ENCODE data around the gene MDC1. TPM values are rescaled to one million over a fixed set of nuclear protein-coding genes. Genes with fewer than 3 reads are reported as not detected.

Gene MDC1
- total RNA-seq, 1 donor from 2014 or later: 58.5 TPM

DNA sequence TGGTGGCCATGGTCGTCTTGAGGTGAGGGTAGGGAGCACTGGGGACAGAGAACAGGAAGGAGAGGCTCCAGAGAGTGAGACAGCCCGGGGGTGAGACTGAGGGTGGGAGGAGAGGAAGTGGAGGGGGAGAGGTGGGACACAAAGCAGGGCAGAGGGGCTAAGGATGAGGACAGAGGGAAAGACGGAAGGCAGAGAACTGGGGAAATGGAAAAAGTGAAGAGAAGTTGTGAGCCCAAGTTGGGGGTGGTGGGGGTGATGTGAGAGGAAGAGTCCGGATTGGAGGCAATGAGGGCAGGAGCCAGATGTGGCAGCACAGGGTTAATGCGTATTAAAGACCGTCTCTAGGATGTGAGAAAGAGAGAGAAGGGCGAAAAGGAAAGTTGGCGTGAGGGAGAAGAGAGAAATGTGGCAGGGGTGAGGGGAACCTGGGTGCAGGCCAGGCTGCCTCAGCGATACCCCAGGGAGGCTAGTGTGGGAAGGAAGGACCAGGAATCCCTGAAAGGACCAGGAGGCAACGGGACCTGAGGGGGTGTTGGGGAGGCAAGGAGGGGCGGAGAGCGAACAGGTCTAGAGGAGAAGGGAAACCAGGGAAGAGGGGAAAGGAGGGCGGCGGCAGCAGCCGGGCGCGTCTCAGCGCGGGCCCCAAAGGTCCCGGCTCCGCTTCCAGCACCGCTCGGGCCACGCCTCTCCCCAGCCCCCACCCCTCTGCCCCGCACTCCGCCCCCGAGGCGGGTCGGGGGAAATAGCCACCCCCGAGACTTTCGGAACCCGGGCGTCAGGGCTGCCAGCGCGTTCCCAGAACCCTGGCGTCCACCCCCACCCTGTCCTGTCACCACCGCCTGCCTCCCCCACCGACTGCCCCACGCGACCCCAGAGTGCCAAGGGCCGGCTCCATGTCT, 30.8 kb downstream of the MDC1 start, which contains the start of gene PPP1R18:
Gene PPP1R18, minus strand, starts transcription at position 637 of the 899 bp plus-strand sequence. Its CDS starts 627 bp downstream, at position 10.
- no peak for TF ChIP-seq CTCF (IDR thresholded peaks at IDR 0.05; ENCODE audit: unreplicated experiment)
- Mint-ChIP-seq H3K4me1 (ENCODE audit: low read depth) (peaks cover 51% of the 10 kb centered on the region), H3K36me3 (ENCODE audit: insufficient read depth) (peaks cover 1% of the 10 kb centered on the region), H3K4me3 (ENCODE audit: low read depth) (peak within 1 kb of the TSS; percentile 89), H3K9me3 (ENCODE audit: low read depth) (no peaks in the 10 kb centered on the region), H3K27ac (peak within 1 kb of the TSS; percentile 93), H3K27me3 (no peaks in the 10 kb centered on the region)
- peak; percentile 21 for DNase-seq (ENCODE audit: low spot score, unreplicated experiment)

DNA sequence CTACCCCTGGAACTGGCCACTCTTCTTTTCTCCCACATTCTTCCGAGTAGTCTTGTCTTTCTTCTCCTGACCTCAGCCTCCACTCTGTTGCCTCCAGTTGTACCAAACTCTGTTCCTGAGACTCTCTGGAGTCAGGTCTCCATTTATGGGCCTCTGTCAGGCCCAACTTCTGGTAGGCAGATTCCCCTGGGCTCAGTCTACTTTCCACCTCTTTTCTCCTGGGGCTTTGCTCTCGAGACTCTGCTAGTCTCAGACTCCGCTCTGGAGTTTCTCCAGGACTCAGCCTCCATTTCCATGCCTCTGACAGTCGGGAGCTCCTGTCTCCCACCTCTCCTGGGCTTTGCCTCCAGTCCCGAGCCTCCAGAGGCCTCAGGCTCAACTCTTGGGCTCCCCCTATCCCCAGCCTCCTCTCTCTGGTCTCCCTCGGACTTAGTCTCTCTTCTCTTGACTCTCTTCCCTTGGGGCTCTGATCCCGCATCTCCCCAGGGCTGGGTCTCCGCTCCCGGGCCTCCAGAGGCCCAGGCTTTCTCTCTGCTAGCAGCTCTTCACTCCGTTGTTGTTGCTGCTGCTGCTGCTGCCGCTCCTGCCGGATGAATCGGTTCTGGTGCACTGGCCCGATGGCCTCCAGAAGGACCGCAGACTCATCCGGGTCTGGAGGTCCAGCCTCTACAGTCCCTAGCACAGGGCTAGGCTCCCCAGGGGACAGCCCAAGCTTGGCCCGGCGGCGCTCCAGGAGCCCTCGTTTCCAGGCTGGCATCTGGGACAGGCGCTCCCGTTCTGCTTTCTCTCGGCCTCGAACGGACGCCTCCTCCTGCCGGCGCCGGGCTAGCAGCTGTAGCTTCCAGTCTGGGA, 31.7 kb downstream of the MDC1 start:
- Mint-ChIP-seq H3K36me3 (ENCODE audit: insufficient read depth) (peaks cover 1% of the 10 kb centered on the region), H3K4me3 (ENCODE audit: low read depth) (peak overlapping the region; percentile 89), H3K4me1 (ENCODE audit: low read depth) (peaks cover 47% of the 10 kb centered on the region), H3K27ac (no peak overlapping the region), H3K9me3 (ENCODE audit: low read depth) (no peaks in the 10 kb centered on the region), H3K27me3 (no peaks in the 10 kb centered on the region)
- TF ChIP-seq CTCF (IDR thresholded peaks at IDR 0.05; ENCODE audit: unreplicated experiment): no peak
- no peak for DNase-seq (ENCODE audit: low spot score, unreplicated experiment)

DNA sequence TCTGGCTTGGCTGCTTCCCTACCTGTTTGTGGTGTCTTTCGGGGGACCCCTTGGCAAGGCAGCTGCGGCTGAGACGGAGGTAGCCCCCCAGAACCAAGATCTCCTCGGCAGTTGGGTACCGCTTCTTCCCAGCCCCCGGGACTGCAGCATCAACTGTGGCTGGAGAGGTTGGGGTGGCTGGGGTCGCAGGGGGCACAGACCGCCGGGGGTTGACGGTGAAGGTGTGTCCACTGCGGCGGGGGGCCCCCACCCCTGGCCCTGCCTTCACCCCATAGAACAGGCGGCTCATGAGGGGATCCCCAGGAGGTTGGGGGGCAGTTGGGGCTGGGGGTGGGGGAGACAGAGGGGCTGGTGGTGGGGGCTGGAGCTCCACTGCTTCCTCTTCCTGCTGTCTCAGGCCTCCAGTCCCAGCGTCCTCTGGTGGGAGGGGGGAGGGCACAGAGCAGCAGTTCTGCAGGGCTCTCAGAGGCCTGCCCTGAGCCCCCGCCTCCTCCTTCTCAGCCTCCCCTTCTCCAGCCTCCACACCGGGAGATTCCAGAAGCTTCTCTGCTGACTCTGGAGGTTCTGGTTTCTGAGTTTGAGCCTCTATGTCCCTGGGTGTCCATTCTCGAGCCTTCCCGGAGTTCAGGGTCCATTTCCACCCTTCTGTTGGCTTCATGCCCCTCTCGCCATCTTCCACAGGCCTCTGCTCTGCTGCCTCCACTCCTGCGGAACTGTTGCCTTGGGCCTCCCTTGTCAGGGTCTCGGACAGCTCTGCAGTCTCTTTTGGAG, 32.5 kb downstream of the MDC1 start:
- Mint-ChIP-seq H3K36me3 (ENCODE audit: insufficient read depth) (peaks cover 1% of the 10 kb centered on the region), H3K4me3 (ENCODE audit: low read depth) (peak overlapping the region; percentile 57), H3K27me3 (no peaks in the 10 kb centered on the region), H3K4me1 (ENCODE audit: low read depth) (peaks cover 43% of the 10 kb centered on the region), H3K27ac (no peak overlapping the region), H3K9me3 (ENCODE audit: low read depth) (no peaks in the 10 kb centered on the region)
- DNase-seq (ENCODE audit: low spot score, unreplicated experiment): no peak
- TF ChIP-seq CTCF (IDR thresholded peaks at IDR 0.05; ENCODE audit: unreplicated experiment): no peak

GRCh38 chr6:30683980-30684338, 33.1 kb downstream of the MDC1 start:
- no peak for DNase-seq (ENCODE audit: low spot score, unreplicated experiment)
- H3K4me3 Mint-ChIP-seq (ENCODE audit: low read depth): peak overlapping the region; percentile 57
- H3K9me3 Mint-ChIP-seq (ENCODE audit: low read depth): no peaks in the 10 kb centered on the region
- TF ChIP-seq CTCF (IDR thresholded peaks at IDR 0.05; ENCODE audit: unreplicated experiment): no peak
- H3K27me3 Mint-ChIP-seq: no peaks in the 10 kb centered on the region
- peaks cover 39% of the 10 kb centered on the region for H3K4me1 Mint-ChIP-seq (ENCODE audit: low read depth)
- H3K36me3 Mint-ChIP-seq (ENCODE audit: insufficient read depth): peaks cover 4% of the 10 kb centered on the region
- H3K27ac Mint-ChIP-seq: peak overlapping the region; percentile 75

All from progenitor cell of endocrine pancreas (in vitro differentiated cells).